SH-SY5Y (cell line): ENCODE results near the gene FAM174C.

Experiments used
- GATA2 ChIP-seq: IDR thresholded peaks from 2 replicates; pipeline ENCODE4 v1.6.1; 2011; ENCODE audit warnings: mild to moderate bottlenecking, low read depth, low read length
- GATA3 ChIP-seq: IDR thresholded peaks from 2 replicates; pipeline ENCODE4 v1.6.1; 2011; ENCODE audit warnings: low read depth, mild to moderate bottlenecking, low read length, moderate library complexity

Gene FAM174C

GRCh38 chr19:1286487-1287353, 11.4 kb downstream of the FAM174C start:
- TF ChIP-seq GATA3 (no peak), GATA2 (no peak)

- TF ChIP-seq GATA2 (no peak), GATA3 (no peak)
Measured at GRCh38 chr19:1287354-1288225, 12.3 kb downstream of the FAM174C start.

- TF ChIP-seq GATA2 (no peak), GATA3 (no peak)
Measured at GRCh38 chr19:1288226-1288612, 12.9 kb downstream of the FAM174C start.

GRCh38 chr19:1288833-1289685, 13.7 kb downstream of the FAM174C start:
- no peak for TF ChIP-seq GATA2
- no peak for TF ChIP-seq GATA3

- TF ChIP-seq GATA3 (no peak), GATA2 (no peak)
Measured at GRCh38 chr19:1289686-1290025, 14.3 kb downstream of the FAM174C start.

- no peak for TF ChIP-seq GATA3
- no peak for TF ChIP-seq GATA2
Measured at GRCh38 chr19:1290196-1290702, 14.9 kb downstream of the FAM174C start.

- TF ChIP-seq GATA3 = no peak
- no peak for TF ChIP-seq GATA2
Measured at GRCh38 chr19:1290703-1291651, 15.6 kb downstream of the FAM174C start.

GRCh38 chr19:1291761-1292418, 16.6 kb downstream of the FAM174C start:
- TF ChIP-seq GATA3 (no peak), GATA2 (no peak)

- TF ChIP-seq GATA2 = no peak
- no peak for TF ChIP-seq GATA3
Measured at GRCh38 chr19:1292419-1293151, 17.3 kb downstream of the FAM174C start.

- TF ChIP-seq GATA2 = no peak
- no peak for TF ChIP-seq GATA3
Measured at GRCh38 chr19:1293782-1294604, 18.7 kb downstream of the FAM174C start.

- no peak for TF ChIP-seq GATA3
- TF ChIP-seq GATA2 = no peak
Measured at GRCh38 chr19:1294688-1295087, 19.4 kb downstream of the FAM174C start.
